Astrocyte of the cerebellum (primary cell): Measurements from ENCODE around the gene DLL1.

Experiments used
- DNase-seq: peaks from one replicate; pipeline ENCODE4 v3.0.0-alpha.2; 2011; ENCODE audit warnings: low read depth
- H3K4me3 ChIP-seq: 2 replicates; pipeline ENCODE4 v1.5.1; 2011; ENCODE audit warnings: mild to moderate bottlenecking, low read depth, low read length, moderate library complexity
- in situ Hi-C: cut with HindIII; loops from 2 replicates; pipeline ENCODE4 v1.10.0; 2017; ENCODE audit warnings: low sequenced_read_pairs
- TF ChIP-seq, protein P1 (sequence below): IDR thresholded peaks from 2 replicates; pipeline ENCODE4 v1.5.1; 2012; ENCODE audit warnings: low read length, low read depth, moderate library complexity, mild to moderate bottlenecking; ENCODE audit errors: missing control alignments

The DLL1 gene

DNA sequence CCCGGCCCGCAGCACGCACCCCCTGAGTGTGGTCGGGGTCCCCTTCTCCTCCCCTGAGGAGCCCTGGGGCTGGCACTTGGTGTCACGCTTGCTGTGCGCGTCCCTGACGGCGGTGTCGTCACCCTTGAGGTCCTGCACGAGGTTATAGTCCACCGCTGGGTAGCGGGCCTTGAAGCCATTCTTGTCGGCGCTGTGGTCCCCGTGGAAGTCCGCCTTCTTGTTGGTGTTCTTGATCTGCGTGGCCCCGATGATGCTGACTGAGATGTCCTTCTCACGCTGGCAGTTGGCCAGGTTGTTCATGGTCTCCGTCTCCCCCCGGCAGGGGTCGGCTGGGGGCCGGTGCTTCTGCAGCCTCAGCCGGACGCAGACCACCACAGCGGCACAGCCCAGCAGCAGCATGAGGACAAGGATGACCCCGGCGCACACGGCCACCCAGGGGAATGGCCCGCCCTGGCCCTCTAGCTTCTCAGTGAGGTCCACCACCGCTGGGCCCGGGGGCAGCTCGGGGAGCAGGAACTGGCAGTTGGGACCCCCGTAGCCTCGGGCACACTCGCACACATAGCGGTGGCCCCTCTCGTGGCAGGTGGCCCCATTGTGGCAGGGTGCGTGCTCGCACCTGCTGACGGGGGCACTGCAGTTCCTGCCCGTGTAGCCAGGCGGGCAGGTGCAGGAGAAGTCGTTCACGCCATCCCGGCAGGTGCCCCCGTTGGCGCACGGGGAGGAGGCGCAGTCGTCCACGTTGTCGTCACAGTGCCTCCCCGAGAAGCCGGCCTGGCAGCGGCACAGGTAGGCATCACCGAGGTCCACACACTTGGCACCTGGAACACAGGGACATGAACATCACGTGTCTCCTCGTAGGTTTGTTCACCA, 7.4 kb downstream of the DLL1 start:
- no peak for DNase-seq
- H3K4me3 ChIP-seq, result no peak overlapping the region
- TF ChIP-seq, protein P1, sequence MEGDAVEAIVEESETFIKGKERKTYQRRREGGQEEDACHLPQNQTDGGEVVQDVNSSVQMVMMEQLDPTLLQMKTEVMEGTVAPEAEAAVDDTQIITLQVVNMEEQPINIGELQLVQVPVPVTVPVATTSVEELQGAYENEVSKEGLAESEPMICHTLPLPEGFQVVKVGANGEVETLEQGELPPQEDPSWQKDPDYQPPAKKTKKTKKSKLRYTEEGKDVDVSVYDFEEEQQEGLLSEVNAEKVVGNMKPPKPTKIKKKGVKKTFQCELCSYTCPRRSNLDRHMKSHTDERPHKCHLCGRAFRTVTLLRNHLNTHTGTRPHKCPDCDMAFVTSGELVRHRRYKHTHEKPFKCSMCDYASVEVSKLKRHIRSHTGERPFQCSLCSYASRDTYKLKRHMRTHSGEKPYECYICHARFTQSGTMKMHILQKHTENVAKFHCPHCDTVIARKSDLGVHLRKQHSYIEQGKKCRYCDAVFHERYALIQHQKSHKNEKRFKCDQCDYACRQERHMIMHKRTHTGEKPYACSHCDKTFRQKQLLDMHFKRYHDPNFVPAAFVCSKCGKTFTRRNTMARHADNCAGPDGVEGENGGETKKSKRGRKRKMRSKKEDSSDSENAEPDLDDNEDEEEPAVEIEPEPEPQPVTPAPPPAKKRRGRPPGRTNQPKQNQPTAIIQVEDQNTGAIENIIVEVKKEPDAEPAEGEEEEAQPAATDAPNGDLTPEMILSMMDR, result no peak
- in situ Hi-C loops, result no loop called here

- in situ Hi-C loops, result no loop called here
- H3K4me3 ChIP-seq, result no peak overlapping the region
- DNase-seq, result no peak
- TF ChIP-seq, protein P1, result no peak
These were observed 8.2 kb downstream of the DLL1 start for GRCh38 chr6:170282512-170283158.

DNA sequence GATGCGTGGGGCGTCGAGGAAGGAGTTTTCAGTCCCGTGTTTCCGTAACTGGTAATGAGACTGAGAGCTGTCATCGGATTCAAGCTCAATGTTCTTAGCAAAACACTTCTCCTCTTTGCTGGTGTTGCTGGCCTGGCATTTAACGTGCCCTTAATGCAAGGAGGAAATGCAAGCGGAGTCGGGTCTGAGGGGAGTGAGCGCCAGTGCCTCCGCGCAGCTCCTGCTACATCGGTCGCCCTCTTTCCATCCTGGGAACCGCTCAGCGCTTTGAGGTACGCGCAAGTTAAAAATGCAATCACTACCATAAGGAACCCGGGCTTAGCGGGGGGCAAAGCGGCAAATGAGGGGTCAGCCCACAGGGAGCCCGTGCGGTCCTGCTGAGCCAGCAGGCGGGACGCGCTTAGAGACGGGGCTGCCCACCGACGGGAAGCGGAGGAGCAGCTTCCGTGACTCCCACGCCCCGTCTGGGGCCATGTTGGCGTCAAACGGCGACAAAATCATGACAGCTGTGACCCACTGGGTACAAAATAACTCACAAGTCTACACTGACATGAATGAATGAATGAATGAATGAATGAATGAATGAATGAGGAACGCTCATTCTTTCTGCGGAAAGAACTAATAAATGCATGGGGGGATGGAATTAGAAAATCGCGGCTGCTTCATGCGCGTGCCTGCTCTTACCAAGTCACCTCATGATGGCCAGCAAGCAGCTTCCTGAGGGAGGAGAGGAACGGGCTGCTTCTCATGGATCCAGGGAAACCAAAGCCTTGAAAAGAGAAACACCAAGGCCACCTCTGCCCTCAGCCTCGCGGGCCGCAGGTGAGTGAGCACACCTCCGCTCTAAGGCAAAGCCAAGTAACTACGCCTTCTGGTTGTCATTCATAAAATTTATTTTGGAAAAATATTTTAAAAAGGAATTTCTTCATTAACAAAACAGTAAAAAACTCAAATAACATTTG, 9.3 kb downstream of the DLL1 start:
- TF ChIP-seq, protein P1, result no peak
- in situ Hi-C loops, result no loop called here
- no peak for DNase-seq
- no peak overlapping the region for H3K4me3 ChIP-seq

DNA sequence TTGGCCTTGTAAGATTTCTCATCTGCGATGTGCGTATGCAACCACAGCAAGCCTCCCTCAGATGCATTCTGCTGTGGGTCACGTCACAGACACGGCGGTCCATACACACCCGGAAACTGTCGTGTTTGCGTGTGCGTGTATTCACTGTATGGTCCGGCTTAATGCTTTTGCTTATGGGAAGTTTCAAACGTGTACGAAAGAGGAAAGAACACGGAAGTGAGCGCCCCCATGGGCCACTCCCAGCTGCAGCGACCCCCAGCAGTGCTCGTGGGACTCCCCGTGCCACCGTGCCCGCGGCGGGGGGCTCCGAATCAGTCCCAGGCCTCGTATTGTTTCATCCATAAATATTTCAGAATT, 10.2 kb downstream of the DLL1 start:
- DNase-seq, result no peak
- peak overlapping the region; percentile 7 for H3K4me3 ChIP-seq
- TF ChIP-seq, protein P1, result no peak
- in situ Hi-C loops, result no loop called here

DNA sequence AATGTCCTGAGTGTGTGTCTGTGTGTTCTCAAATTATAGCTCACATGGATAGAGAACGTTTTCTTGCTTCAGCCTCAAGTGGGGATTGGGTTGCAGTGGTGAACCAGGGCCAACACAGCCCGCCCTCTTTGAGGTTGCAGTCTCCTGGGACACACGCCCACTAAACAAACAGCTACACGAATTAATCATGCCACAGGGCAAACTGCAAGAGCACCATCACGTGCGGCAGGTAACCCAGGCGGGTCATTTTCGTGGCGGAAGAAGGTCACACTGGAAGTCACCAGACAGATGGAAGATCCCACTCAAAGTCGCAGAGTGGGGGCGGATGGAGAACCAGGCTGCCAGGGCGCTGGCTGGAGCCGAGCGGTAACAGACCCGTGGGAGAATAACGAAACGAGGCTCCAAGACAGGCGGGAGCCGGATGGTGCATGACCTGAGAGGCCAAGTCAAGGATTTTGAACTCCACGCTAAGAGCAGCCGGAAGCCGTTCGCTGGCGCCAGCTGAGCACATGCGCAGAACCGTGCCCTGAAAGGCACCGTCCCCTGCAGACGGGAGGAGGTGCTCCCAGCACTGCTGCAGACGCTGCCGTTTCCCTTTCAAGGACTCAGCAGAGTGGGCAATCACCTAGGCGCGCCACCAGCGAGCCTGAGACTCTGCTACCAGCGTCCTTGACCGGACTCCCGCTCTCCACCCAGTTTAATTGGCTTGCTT, 10.7 kb downstream of the DLL1 start:
- DNase-seq, result no peak
- H3K4me3 ChIP-seq, result peak overlapping the region; percentile 7
- in situ Hi-C loops, result no loop called here
- TF ChIP-seq, protein P1, result no peak

- DNase-seq, result no peak
- TF ChIP-seq, protein P1, result no peak
- in situ Hi-C loops, result no loop called here
- H3K4me3 ChIP-seq, result no peak overlapping the region
These were observed 11.5 kb downstream of the DLL1 start for GRCh38 chr6:170279426-170279825.
